Measurements from ENCODE around the gene PRDM11.
A peak's percentile ranks its signal among the peaks of the same experiment; 100 is the strongest.

PRDM11 gene

DNA sequence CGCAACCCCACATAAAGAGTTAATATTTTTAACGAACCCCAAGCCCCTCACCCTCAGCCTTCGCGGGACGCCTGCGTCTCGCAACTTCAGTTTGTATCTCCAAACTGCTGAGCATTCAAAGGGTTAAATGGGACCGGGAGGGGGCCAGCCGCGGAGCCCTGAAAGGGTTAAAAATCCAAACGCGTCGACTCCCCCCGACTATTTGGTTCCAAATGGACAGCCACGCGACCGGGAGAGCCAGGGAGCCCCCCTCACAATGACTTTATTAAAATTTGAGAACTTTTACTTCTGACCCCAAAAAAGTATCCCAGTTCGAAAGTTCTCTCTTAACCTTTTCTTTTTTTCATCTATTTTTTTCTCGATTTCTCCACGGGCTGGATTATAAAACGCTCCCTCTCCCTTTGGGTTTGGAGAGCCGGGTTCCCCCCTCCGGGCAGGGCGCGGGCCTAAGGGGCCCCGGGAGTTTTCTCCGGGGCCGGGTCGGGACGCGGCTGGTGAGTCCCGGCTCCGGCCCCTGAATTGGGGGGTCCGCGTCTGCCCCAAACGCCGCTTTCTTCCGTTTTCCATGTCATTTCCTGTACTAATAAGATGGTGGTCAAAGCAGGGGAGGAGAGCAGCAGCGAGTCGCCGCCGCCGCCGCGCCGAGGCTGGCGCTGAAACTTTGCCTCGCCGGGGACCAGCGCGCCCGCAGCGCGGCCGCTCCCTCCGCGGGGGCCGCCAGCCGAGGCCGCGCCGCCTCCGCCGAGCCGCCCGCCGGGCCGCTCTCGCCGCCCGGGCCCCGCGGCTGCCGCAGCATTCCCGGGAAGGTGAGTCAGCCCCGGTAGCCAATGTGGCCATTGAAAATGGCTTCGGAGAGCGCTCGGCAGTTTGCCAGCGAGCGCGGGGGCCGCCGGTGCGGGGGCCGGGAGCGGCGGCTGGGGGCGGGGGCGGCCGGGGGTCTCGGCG, at the start of gene PRDM11:
PRDM11 (plus strand) TSS at position 568 of the 945 bp plus-strand sequence. CDS start 35,128 bp downstream, outside the sequence.
- Mint-ChIP-seq H3K9me3 (no peaks in the 10 kb centered on the region), H3K4me1 (peaks cover 34 to 46% of the 10 kb centered on the region in 2 donors), H3K4me3 (peak within 1 kb of the TSS; percentile 94 to 98), H3K27me3 (peaks cover 15 to 33% of the 10 kb centered on the region in 2 donors), H3K27ac (peak within 1 kb of the TSS; percentile 99), H3K36me3 (peaks cover 5 to 17% of the 10 kb centered on the region in 2 donors)
- peak; percentile 35 for DNase-seq
- peak; percentile 47 to 54 for ATAC-seq (replicated peaks)

DNA sequence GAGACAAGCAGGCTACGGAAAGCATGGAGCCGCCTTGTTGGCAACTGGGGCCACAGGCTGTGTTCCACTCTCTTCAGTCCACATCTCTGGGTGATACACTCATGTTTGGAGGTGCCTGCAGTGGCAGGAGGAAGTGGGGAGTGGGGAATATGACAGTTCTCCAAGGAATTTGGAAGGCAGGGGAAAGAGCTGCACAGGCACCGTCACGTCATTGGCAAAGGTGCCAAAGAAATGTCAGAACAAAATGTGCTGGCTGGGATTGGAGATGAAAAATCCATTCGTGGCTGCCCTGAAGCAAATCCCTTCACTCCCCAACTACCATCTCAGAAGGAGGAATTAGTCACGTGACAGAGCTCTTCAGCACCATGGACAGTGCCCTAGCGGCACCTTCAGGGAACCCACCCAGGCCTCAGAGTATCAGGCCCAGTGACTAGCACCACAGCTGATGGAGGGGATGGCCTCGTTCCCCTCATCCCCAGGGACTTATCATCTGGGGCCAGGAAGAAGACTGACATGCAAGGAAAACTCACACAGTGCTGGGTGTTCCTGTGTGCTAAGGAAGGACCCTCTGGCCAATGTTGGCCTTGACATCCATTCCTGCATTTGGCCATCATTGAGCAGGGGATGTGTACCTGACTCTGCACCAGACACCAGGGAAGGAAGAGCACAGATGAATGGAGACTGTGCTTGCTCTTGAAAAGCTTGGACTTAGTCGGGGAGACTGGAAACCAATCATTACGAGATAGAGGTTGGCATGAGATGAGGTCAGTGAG, 48.5 kb upstream of the PRDM11 start:
- no peaks in the 10 kb centered on the region for H3K9me3 Mint-ChIP-seq

DNA sequence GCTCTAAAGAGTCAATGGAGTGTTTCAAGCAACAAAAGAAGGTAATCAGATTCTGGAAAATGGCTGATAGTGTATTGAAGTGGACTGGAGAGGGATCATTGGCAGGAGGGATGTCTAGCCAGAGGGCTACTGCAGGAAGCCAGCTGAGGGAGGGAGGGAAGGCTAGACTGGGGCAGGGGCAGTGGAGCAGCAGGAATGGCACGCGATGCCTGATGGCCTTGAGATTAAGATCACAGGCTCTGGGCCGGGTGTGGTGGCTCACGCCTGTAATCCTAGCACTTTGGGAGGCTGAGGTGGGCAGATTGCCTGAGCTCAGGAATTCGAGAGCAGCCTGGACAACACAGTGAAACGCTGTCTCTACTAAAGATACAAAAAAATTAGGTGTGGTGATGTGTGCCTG, 47.5 kb upstream of the PRDM11 start:
- Mint-ChIP-seq H3K27me3 (peaks cover 19 to 27% of the 10 kb centered on the region in 2 donors), H3K9me3 (no peaks in the 10 kb centered on the region), H3K36me3 (no peaks in the 10 kb centered on the region), H3K27ac (peak overlapping the region; percentile 10), H3K4me3 (no peak overlapping the region), H3K4me1 (peaks cover 30 to 44% of the 10 kb centered on the region in 2 donors)
- ATAC-seq (replicated peaks) (no peak), DNase-seq (no peak)

More for the DNA sequence above, 48.5 kb upstream of the PRDM11 start:
- ATAC-seq (replicated peaks): no peak
- peaks cover 19 to 27% of the 10 kb centered on the region in 2 donors for H3K27me3 Mint-ChIP-seq
- H3K27ac Mint-ChIP-seq: peak overlapping the region; percentile 57
- H3K36me3 Mint-ChIP-seq: no peaks in the 10 kb centered on the region
- peaks cover 37 to 48% of the 10 kb centered on the region in 2 donors for H3K4me1 Mint-ChIP-seq
- H3K4me3 Mint-ChIP-seq: no peak overlapping the region
- no peak for DNase-seq

GRCh38 chr11:45100339-45100738, 46.1 kb upstream of the PRDM11 start:
- no peaks in the 10 kb centered on the region for H3K36me3 Mint-ChIP-seq
- no peak overlapping the region for H3K27ac Mint-ChIP-seq
- peaks cover 19 to 27% of the 10 kb centered on the region in 2 donors for H3K27me3 Mint-ChIP-seq
- DNase-seq (no peak), ATAC-seq (replicated peaks) (peak; percentile 18 to 35)
- H3K4me3 Mint-ChIP-seq: peak overlapping the region in 1 of 2 donors; percentile 9
- peaks cover 25 to 39% of the 10 kb centered on the region in 2 donors for H3K4me1 Mint-ChIP-seq
- H3K9me3 Mint-ChIP-seq: no peaks in the 10 kb centered on the region

DNA sequence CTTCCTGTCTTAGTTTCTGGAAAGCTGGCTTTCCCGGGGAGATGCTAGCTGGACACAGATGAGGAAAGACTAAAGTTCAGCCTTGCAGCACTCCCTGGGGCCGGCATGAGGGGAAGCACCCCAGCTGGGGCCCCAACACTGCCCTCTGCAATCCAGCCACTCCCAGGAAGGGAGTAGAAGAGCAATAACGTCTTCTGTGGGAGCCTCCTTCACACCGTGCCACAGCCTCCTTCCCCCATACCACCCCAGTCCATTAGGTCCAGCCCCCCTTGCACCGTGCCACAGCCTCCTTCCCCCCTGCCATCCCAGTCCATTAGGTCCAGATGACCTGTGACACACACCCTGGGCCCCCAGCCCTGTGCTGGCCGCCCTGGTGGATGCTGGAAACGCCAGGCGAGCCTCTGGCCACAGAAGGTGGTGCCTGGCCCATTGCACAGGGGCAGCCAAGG, 44.1 kb upstream of the PRDM11 start:
- no peak for DNase-seq
- H3K9me3 Mint-ChIP-seq: no peaks in the 10 kb centered on the region
- peaks cover 22 to 27% of the 10 kb centered on the region in 2 donors for H3K27me3 Mint-ChIP-seq
- H3K36me3 Mint-ChIP-seq: no peaks in the 10 kb centered on the region
- H3K4me3 Mint-ChIP-seq: peak overlapping the region in 1 of 2 donors; percentile 8
- H3K27ac Mint-ChIP-seq: peak overlapping the region; percentile 21
- peaks cover 30 to 44% of the 10 kb centered on the region in 2 donors for H3K4me1 Mint-ChIP-seq
- ATAC-seq (replicated peaks): peak; percentile 10 to 24

GRCh38 chr11:45102810-45103621, 43.4 kb upstream of the PRDM11 start:
- peak; percentile 99 for ATAC-seq (replicated peaks)
- Mint-ChIP-seq H3K27ac (peak overlapping the region; percentile 21), H3K36me3 (no peaks in the 10 kb centered on the region), H3K4me3 (peak overlapping the region; percentile 83 to 86), H3K4me1 (peaks cover 29 to 44% of the 10 kb centered on the region in 2 donors), H3K9me3 (no peaks in the 10 kb centered on the region), H3K27me3 (peaks cover 20 to 21% of the 10 kb centered on the region in 2 donors)
- DNase-seq: peak; percentile 82

DNA sequence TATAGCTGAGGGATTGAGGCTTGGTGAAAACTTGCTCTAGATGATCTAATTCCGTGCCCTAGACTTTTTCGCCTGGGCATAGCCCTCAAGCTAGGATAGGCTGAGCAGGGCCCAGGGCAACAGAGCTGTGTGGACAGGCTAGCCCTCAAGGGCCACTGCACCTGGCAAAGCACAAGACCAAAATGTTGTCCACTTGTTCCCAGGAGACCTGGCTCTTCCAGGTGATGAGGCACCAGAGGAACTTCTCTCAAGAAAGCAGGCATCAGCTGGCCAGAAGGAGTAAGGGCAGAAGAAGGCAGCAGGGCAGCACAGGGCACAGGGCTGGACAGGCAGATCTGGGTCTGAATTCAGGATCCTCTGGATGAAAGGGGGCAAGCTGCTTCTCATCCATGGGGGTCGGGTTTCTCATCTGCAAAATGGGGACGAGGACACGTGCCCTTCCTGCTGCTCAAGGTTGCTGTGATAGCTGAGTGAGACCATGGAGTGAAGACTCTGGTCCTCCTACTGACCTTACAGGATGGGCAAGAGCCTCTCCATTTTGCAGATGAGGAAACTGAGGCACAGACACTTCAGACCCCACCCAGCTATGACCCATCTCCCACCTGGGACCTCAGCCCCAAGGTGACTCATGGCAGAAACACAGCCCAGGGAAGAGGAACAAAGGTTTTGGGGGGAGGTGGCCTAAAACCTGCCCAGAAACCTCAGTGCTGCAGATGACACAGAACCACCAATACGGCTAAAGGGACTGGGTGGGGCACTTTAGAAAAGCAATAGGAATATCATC, 42.2 kb upstream of the PRDM11 start:
- DNase-seq (no peak), ATAC-seq (replicated peaks) (no peak)
- Mint-ChIP-seq H3K27ac (peak overlapping the region; percentile 47), H3K4me1 (peaks cover 27 to 45% of the 10 kb centered on the region in 2 donors), H3K9me3 (no peaks in the 10 kb centered on the region), H3K36me3 (no peaks in the 10 kb centered on the region), H3K4me3 (no peak overlapping the region), H3K27me3 (peaks cover 11 to 14% of the 10 kb centered on the region in 2 donors)

DNA sequence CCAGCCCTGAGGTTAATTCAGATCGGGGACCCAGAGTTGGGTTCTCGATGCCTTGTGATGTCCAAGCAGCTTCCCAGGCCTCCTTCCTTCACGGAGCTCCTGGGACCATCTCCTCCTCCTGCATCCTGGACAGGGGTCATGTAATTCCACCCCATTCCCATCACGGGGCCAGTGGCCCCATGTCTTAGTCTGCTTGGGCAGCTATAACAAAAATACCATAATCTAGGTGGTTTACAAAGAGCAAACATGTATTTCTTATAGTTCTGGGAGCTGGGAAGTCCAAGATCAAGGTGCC, 41.7 kb upstream of the PRDM11 start:
- DNase-seq: no peak
- no peak overlapping the region for H3K4me3 Mint-ChIP-seq

GRCh38 chr11:45105233-45105983, 41.0 kb upstream of the PRDM11 start:
- Mint-ChIP-seq H3K4me3 (no peak overlapping the region), H3K36me3 (no peaks in the 10 kb centered on the region), H3K27ac (peak overlapping the region; percentile 42), H3K4me1 (peaks cover 28 to 47% of the 10 kb centered on the region in 2 donors), H3K27me3 (peaks cover 13 to 21% of the 10 kb centered on the region in 2 donors), H3K9me3 (no peaks in the 10 kb centered on the region)
- DNase-seq (peak; percentile 39), ATAC-seq (replicated peaks) (peak; percentile 30 to 34)

More for the DNA sequence above, 41.7 kb upstream of the PRDM11 start:
- peaks cover 15 to 18% of the 10 kb centered on the region in 2 donors for H3K27me3 Mint-ChIP-seq
- peaks cover 30 to 50% of the 10 kb centered on the region in 2 donors for H3K4me1 Mint-ChIP-seq
- H3K9me3 Mint-ChIP-seq: no peaks in the 10 kb centered on the region
- H3K36me3 Mint-ChIP-seq: no peaks in the 10 kb centered on the region
- no peak overlapping the region for H3K27ac Mint-ChIP-seq
- ATAC-seq (replicated peaks): no peak

GRCh38 chr11:45105984-45106375, 40.5 kb upstream of the PRDM11 start:
- ATAC-seq (replicated peaks) (no peak), DNase-seq (no peak)
- Mint-ChIP-seq H3K4me1 (peaks cover 22 to 41% of the 10 kb centered on the region in 2 donors), H3K4me3 (no peak overlapping the region), H3K9me3 (no peaks in the 10 kb centered on the region), H3K27ac (no peak overlapping the region), H3K27me3 (peaks cover 10 to 21% of the 10 kb centered on the region in 2 donors), H3K36me3 (no peaks in the 10 kb centered on the region)

- no peak for DNase-seq
- H3K4me3 Mint-ChIP-seq: no peak overlapping the region
- peaks cover 14 to 25% of the 10 kb centered on the region in 2 donors for H3K27me3 Mint-ChIP-seq
- ATAC-seq (replicated peaks): no peak
- no peaks in the 10 kb centered on the region for H3K9me3 Mint-ChIP-seq
- no peaks in the 10 kb centered on the region for H3K36me3 Mint-ChIP-seq
- no peak overlapping the region for H3K27ac Mint-ChIP-seq
- H3K4me1 Mint-ChIP-seq: peaks cover 20 to 37% of the 10 kb centered on the region in 2 donors
Measured at GRCh38 chr11:45106440-45106839, 40.0 kb upstream of the PRDM11 start.

GRCh38 chr11:45107029-45107428, 39.4 kb upstream of the PRDM11 start:
- Mint-ChIP-seq H3K36me3 (no peaks in the 10 kb centered on the region), H3K4me3 (no peak overlapping the region), H3K4me1 (peaks cover 19 to 37% of the 10 kb centered on the region in 2 donors), H3K9me3 (no peaks in the 10 kb centered on the region), H3K27me3 (peaks cover 17 to 31% of the 10 kb centered on the region in 2 donors), H3K27ac (peak overlapping the region; percentile 51)
- DNase-seq (no peak), ATAC-seq (replicated peaks) (no peak)
